HG02798 (cell line): ENCODE data around the gene YIPF4.
"Not testable (repeated sequence)": the region's sequence is repeated elsewhere in the genome, so short reads cannot be mapped to it uniquely, and the experiment has no call there.

Experiments
- ATAC-seq: cut with Tn5 transposase; IDR thresholded peaks from one replicate; pipeline ENCODE4 v1.9.1; 2021; ENCODE audit warnings: mild to moderate bottlenecking; ENCODE audit not compliant: unreplicated experiment, poor library complexity

YIPF4 gene

DNA sequence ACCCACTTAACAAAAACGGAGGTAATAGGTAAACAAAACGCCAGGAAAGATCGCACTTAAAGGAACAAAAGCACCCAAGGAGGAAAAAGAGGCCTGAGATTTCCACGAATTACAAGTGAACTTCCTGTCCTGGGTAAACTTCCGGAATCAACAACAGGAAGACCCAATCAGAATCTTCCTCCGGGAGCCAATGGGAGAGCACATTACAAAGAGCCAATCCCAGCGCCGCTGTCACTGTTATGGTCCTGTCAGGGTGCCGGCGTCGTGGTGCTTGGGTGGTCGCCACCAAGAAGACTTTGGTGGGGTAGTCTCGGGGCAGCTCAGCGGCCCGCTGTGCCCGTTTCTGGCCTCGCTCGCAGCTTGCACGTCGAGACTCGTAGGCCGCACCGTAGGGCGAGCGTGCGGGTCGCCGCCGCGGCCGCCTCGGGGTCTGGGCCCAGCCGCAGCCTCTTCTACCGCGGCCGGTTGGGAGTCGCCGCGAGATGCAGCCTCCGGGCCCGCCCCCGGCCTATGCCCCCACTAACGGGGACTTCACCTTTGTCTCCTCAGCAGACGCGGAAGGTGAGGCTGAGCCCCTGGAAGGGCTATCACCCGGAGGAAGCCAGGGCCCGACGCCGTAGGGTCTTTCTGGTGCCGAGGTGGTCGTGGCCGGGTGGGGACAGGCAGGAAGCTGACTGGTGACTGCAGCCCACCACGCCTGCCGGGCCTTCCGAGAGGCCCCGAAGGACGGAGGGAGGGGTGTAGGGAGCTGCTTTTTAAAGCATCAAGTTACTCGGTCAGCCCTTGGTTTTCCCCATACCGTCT lies at the start of gene YIPF4:
Gene YIPF4, plus strand, starts transcription at position 231 of the 804 bp plus-strand sequence. Its CDS starts 252 bp downstream, at position 483.
- peak; percentile 99 for ATAC-seq

- ATAC-seq = no peak
Measured at GRCh38 chr2:32228181-32228580, 49.5 kb upstream of the YIPF4 start.

DNA sequence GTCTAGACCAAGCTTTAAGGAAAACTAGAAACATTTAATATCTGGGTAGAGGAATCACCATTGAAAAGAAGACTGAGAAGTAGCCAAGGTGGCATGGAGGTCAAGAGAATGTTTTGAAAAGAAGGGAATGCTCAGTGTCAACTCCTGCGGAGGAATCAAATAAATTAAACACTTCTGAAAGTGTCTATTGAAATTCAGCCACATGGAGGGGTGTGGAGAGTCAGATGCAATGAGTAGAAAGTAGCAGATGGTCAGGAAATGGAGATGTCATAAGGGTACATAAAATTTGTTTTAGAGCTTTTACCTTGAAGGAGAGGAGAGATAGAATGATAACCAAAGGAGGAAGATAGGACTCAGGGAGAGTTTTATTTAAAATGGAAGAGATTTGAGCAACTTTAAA lies 48.1 kb upstream of the YIPF4 start:
- ATAC-seq = no peak

DNA sequence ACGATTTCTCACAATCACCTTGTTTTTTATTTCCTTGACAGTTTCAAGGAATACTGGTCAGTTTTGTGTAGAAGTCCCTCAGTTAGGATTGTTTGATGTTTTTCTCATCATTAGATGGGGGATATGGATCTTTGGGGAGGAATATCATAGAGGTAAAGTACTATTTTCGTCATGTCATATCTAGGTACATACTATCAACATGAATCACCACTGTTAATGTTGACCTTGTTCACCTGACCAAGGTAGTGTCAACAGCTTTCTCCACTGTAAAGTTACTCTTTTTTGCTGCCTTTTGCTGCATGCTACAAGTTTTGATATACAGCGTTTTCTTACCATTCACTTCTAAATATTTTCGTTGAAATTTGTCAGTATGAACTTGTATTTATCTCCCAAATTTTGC lies 45.7 kb upstream of the YIPF4 start:
- ATAC-seq = no peak

DNA sequence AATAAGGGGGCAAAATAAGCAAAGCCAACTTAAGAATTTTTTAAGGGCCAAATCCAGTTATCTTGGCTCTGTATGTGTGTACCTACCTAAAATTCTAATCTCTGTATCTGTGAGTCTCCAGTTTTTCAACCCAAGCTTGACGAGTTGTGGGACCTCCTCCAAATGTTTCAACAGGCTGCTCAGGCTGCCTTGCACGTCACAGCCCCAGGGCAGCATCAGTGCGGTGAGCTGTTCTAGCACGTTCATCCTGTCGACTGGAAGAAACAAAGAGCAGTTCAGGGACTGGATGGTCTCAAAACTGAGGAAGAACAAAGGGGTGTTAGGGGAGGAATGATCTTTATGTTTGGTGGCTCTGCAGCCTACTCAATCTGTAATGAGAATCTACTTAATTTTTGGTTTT lies 42.4 kb upstream of the YIPF4 start:
- no peak for ATAC-seq

DNA sequence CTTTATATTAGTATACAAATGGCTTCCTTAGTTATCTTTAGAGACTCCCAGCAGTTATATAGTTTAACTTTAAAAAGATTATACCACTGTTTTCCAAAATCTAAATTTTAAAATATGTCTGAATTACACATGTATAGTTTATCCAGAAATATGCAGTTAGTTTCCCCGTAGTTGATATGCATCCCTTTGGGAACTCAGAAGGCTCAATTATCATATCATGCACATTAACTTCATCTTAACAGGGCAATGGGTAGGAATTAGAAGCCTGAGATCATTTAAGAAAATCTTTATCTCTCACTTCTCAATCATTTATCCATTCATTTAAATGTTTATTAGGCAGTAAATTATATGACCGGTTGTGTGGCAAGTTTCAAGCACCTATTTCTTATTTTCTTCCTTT lies 40.2 kb upstream of the YIPF4 start:
- no peak for ATAC-seq

DNA sequence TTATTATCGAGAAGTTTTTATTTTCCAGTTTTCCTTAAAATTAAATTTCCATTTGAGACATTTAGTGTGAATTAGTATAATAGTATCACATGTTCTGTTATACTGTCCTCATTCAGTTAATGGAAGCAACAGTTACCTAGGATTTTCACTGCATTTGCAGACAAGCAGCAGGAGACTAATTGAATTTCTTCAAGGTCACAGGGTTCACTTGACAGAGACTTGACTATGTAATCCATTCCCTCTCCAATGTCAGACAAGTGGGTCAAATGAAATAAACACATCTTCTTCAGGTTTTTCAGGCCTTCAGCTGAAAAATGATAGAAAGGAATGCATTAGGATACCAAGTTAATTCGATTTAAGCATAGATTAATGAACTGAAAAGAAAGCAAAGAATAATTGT lies 39.7 kb upstream of the YIPF4 start:
- ATAC-seq = no peak

- no peak for ATAC-seq
Measured at GRCh38 chr2:32242331-32242730, 35.4 kb upstream of the YIPF4 start.

DNA sequence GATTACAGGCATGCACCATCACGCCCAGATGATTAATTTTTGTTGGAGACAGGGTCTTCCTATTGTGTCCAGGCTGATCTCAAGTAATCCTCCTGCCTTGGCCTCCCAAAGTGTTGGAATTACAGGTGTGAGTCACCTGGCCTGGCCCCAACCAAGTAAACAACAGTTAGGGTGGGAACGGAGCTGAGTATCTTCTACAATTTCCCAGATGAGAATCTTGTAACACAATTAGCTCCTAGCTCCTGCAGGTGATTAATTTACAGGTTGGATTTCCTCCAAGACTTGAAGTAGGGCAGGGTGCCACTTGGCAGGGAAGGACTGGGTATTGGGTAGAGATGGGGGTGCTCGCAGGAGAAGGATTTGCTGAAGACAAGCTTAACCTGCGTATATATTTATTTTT lies 30.8 kb upstream of the YIPF4 start:
- ATAC-seq = no peak

DNA sequence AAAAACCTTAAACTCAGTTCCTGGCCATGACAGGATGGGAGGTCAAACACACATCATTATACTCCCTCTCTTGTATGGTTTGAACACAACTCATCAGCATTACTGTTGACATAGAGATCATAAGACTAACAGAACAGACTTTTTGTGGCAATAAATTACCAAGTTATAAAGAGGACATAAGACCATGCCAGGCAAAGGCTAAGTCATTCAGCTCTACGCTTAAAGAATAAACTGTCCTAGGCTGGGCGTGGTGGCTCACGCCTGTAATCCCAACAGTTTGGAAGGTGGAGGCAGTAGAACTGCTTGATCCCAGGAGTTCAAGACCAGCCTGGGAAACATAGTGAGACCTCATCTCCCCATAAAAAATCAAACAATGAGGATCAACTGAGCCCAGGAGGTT lies 29.4 kb upstream of the YIPF4 start:
- no peak for ATAC-seq

GRCh38 chr2:32249731-32250236 lies 27.9 kb upstream of the YIPF4 start:
- ATAC-seq = no peak

DNA sequence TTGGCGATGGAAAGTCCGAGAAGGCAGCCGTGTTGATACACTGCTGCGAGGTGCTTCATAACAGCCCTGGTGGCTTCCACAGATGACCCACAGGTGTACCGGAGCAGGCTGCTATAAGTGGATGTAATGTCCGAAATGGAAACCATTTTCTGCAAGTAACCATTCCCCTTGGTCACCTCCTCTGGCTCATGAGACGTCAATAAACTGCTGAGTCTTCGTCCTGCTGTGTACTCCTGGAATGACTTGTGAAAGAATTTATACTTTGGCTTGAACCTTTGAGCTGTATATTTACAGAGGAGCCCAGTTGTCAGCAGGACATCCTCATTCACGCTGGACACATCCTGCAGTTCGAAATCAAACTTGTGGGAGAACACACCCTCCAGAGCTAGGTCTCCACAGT lies 27.4 kb upstream of the YIPF4 start:
- no peak for ATAC-seq

- no peak for ATAC-seq
Measured at GRCh38 chr2:32258242-32258641, 19.5 kb upstream of the YIPF4 start.

DNA sequence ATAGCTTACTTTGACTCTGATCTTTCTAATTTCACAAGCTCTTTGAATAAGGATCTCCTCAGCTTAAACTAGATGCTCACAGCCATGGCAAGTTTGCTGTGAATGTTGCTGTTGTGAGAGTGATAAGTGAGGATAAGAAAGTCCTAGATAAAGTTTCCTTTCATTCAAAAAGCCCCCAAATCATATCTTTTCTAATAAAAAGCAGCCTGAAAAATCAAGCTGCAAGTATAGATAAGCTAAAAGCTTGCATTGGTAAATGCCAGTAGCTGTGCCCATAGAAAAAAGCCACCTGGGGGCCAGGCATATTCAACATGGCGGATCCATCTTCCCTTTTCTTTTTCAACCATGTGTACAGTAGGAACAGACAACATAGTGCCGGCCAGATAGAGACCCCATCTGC lies 17.3 kb upstream of the YIPF4 start:
- no peak for ATAC-seq

DNA sequence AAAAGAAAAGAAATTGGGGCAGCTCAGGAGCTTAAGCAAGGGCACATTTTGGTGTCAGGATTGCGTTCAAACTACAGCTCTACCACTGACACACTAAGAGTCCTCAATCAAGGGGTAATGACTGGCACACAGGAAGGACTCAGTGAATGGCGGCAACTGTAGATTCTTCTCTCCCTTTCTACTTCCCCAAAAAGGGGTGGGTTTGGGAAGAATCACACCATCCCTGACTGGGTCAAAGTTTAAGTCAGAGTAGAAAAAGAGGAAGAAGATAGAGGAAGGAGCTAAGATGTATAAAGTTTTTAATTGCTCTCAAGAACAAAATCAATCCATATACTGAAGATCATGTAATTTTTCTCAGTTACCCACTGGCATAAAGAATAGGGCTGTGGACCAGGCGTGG lies 15.6 kb upstream of the YIPF4 start:
- ATAC-seq = no peak

- ATAC-seq = peak; percentile 88
Measured at GRCh38 chr2:32264422-32265105, 13.1 kb upstream of the YIPF4 start, which contains the start of gene NLRC4. TSS of gene NLRC4 (minus strand) at chr2:32264886. CDS start at chr2:32256775, 8,111 bp downstream.

- no peak for ATAC-seq
Measured at GRCh38 chr2:32271063-32271462, 6.6 kb upstream of the YIPF4 start.

DNA sequence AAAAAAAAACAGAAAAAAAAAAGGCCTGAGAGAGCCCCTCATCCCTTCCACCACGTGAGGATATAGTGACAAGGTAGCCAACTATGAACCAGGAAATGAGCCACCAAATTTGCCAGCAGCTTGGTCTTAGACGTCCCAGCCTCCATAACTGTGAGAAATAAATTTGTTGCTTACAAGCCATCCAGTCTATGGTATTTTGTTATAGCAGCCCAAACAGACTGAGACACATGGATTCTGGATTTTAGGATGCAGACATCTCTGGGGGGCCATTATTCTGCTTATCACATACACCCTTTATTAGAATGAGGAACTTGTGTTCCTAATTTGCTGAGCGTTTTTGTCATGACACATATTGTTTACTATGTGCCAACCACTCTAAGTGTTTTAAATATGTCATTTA lies 5.4 kb upstream of the YIPF4 start:
- ATAC-seq = no peak

DNA sequence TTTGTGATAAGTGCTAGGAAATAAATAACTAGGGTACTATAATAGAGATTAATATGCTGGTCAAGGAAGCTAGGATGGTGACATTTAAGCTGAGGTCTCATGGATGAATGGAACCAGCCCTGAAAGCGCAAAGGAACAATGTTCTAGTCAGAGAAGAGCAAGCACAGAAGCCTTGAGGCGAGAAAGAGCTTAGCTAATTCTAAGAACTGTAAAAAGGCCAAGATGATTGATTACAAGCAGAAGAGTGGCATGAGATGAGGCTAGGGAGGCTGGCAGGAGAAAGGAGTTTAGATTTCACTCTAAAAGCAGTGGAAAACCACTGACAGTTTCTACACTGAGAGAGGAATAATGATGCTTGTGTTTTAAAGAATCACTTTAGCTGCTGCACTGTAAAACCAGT lies 3.4 kb upstream of the YIPF4 start:
- ATAC-seq = no peak

DNA sequence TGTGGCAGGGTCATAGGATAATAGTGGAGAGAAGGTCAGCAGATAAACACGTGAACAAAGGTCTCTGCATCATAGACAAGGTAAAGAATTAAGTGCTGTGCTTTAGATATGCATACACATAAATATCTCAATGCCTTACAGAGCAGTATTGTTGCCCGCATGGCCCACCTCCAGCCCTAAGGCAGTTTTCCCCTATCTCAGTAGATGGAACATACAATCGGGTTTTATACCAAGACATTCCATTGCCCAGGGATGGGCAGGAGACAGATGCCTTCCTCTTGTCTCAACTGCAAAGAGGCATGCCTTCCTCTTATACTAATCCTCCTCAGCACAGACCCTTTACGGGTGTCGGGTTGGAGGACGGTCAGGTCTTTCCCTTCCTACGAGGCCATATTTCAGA lies 1.9 kb upstream of the YIPF4 start:
- not testable (repeated sequence) for ATAC-seq

DNA sequence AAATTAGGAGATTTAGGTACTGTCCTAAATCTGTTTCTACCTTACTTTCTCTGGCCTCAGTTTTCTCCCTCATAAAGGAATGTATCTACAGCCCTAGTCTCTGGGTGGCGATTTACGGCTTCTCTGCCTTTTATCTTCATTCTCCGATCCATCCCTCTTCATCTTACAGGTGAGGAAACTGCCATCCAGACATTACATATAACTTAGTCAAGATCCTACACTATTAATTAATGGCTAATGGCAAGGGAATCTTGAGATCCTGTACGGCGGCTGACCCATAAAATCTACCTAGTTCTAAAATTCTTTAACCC lies 386 bp upstream of the YIPF4 start:
- ATAC-seq = no peak

DNA sequence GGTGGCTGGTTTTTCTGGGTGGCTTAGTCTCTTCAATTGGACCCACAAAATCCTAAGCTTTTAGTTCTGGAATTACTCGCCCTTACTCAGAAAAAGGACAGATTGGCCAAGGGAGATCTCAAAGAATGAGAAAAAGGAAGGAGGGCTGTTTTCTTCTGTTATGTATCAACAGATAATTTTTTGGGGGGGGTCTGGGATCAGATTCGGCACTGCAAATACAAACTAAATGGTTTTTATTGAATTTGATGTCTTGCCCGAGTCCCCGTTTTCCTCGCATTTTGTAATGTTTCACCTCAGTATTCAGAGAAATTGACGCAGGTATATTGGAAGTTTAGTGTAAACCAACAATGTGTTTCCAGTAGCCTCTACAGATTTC lies 762 bp downstream of the YIPF4 start:
- ATAC-seq = no peak
